HepG2 (cell line): Measurements from ENCODE around the gene PDE6C. TPM values are rescaled to one million over a fixed set of nuclear protein-coding genes. Genes with fewer than 3 reads are reported as not detected.

ENCODE experiments used
- ATM ChIP-seq: fragments of 450-650 bp; IDR thresholded peaks from 2 replicates; pipeline ENCODE4 v1.7.1; 2017; ENCODE audit warnings: mild to moderate bottlenecking, borderline replicate concordance
- CENPX ChIP-seq: sonication (generic); formaldehyde crosslinking; IDR thresholded peaks from 2 replicates; pipeline ENCODE4 v1.9.0; 2021; ENCODE audit warnings: mild to moderate bottlenecking, missing genetic modification reagents, moderate library complexity
- GABPA ChIP-seq, 2 experiments: IDR thresholded peaks; 2 replicates each; pipeline ENCODE4 v1.6.1; 2011 to 2016; ENCODE audit warnings: low read depth in 2 of 2, low read length in 1 of 2, missing biosample characterization in 1 of 2, missing genetic modification characterization in 1 of 2
- GATAD2A ChIP-seq: IDR thresholded peaks from 2 replicates; pipeline ENCODE4 v1.6.1; 2016
- LCORL ChIP-seq, 2 experiments: fragments of 450-650 bp in 1 of 2; sonication (generic) in 1 of 2; formaldehyde crosslinking in 1 of 2; IDR thresholded peaks; 2 replicates each; pipeline versions ENCODE4 v1.5.0 to v1.6.1; 2017 to 2020; ENCODE audit warnings: antibody characterized with exemption in 1 of 2, missing genetic modification reagents in 1 of 2
- MLX ChIP-seq: IDR thresholded peaks from 2 replicates; pipeline ENCODE4 v1.6.1; 2016
- SAFB2 ChIP-seq: sonication (generic); formaldehyde crosslinking; IDR thresholded peaks from 2 replicates; pipeline ENCODE4 v1.5.1; 2020; ENCODE audit warnings: missing genetic modification reagents, low read depth, mild to moderate bottlenecking, borderline replicate concordance
- TFDP1 ChIP-seq: IDR thresholded peaks from 2 replicates; pipeline ENCODE4 v1.6.1; 2016; ENCODE audit warnings: missing compliant biosample characterization, missing genetic modification reagents, borderline replicate concordance
- TRAFD1 ChIP-seq: sonication (generic); formaldehyde crosslinking; IDR thresholded peaks from 2 replicates; pipeline ENCODE4 v1.5.1; 2020; ENCODE audit warnings: missing genetic modification reagents, mild to moderate bottlenecking, borderline replicate concordance
- ZBTB40 ChIP-seq, 2 experiments: fragments of 450-650 bp in 1 of 2; sonication (generic) in 1 of 2; formaldehyde crosslinking in 1 of 2; IDR thresholded peaks; 2 replicates each; pipeline versions ENCODE4 v1.6.1 to v1.8.0; 2016 to 2022; ENCODE audit warnings: antibody characterized with exemption in 1 of 2, mild to moderate bottlenecking in 1 of 2, missing genetic modification reagents in 1 of 2
- ZFP1 ChIP-seq: IDR thresholded peaks from 2 replicates; pipeline ENCODE4 v1.6.1; 2016
- ZNF225 ChIP-seq: sonication (generic); formaldehyde crosslinking; IDR thresholded peaks from 2 replicates; pipeline ENCODE4 v1.4.0; 2020; ENCODE audit warnings: mild to moderate bottlenecking, missing genetic modification reagents
- ZSCAN22 ChIP-seq: sonication (generic); formaldehyde crosslinking; IDR thresholded peaks from 2 replicates; pipeline ENCODE4 v1.4.0; 2020; ENCODE audit warnings: mild to moderate bottlenecking, missing genetic modification reagents
- ZSCAN30 ChIP-seq: sonication (generic); formaldehyde crosslinking; IDR thresholded peaks from 2 replicates; pipeline ENCODE4 v1.5.0; 2020; ENCODE audit warnings: mild to moderate bottlenecking, missing genetic modification reagents
- polyA plus RNA-seq, 8 experiments: library from polyadenylated mRNA; depleted of rRNA in 3 of 8; stranded (reverse) in 7 of 8; unstranded in 1 of 8; fragments of >200 nt; fragmentation: Illumina TruSeq in 4 of 8; extraction: Trizol in 4 of 8; gene quantifications; 2 replicates each; pipeline versions ENCODE4 v1.2.1 to v1.2.3, GENCODE V29; 2011 to 2016; ENCODE audit warnings: low read depth in 4 of 8, missing spikeins in 1 of 8, mixed read lengths in 1 of 8; ENCODE audit not compliant: insufficient read depth in 1 of 8
- total RNA-seq, 5 experiments: library from RNA; depleted of rRNA; stranded (reverse); fragments of >200 nt; fragmentation: Illumina TruSeq; extraction: Trizol; gene quantifications; 2 replicates each; pipeline ENCODE4 v1.2.3, GENCODE V29; 2016; ENCODE audit warnings: low read depth in 1 of 5

The PDE6C gene
- total and polyA plus RNA-seq, 2 of the 13 experiments (the other 11 are each of a cell fraction or from before 2014, with no cell fraction given), result 0.64 TPM; not detected in 1

- TF ChIP-seq ZBTB40 (IDR thresholded peaks at IDR 0.05) (no peak), ZBTB40 (CRISPR knock-in tag; IDR thresholded peaks at IDR 0.05) (peak; percentile 82), TRAFD1 (CRISPR knock-in tag) (no peak), GATAD2A (peak; percentile 19; the same call in 1 of the 2 replicates), TFDP1 (CRISPR knock-in tag) (peak; percentile 59; the same call in 1 of the 2 replicates), CENPX (CRISPR knock-in tag) (no peak), SAFB2 (CRISPR knock-in tag) (no peak), LCORL (IDR thresholded peaks at IDR 0.05) (no peak), LCORL (CRISPR knock-in tag; IDR thresholded peaks at IDR 0.05) (peak; percentile 63), ZSCAN30 (CRISPR knock-in tag) (peak; percentile 58; the same call in 1 of the 2 replicates), GABPA (IDR thresholded peaks at IDR 0.05; ENCODE audit: low read depth, low read length) (no peak), GABPA (CRISPR knock-in tag; IDR thresholded peaks at IDR 0.05; ENCODE audit: low read depth) (no peak), ATM (no peak), ZNF225 (CRISPR knock-in tag) (0 out of 2 replicates have a peak, but pooled peaks have one; percentile 58), ZSCAN22 (CRISPR knock-in tag) (no peak), ZFP1 (CRISPR knock-in tag) (no peak; the same call in 1 of the 2 replicates), MLX (CRISPR knock-in tag) (0 out of 2 replicates have a peak, but pooled peaks have one; percentile 6)
Observed at GRCh38 chr10:93601146-93601773, 11.1 kb upstream of the PDE6C start, which contains the start of gene RBP4 (continued).
